ENCODE measurements around the gene ERC1.

GRCh38 chr12:1498199-1498740 is 507.2 kb downstream of the ERC1 start:
- no peak for TF ChIP-seq CTCF (IDR thresholded peaks at IDR 0.05; ENCODE audit: low read length)
- no peak for TF ChIP-seq EZH2 (IDR thresholded peaks at IDR 0.05; ENCODE audit: borderline replicate concordance, low read length)

Data from OCI-LY1 (cell line).